HG02852 (cell line): ENCODE measurements around the gene AGAP9.
"Not testable (repeated sequence)": the region's sequence is repeated elsewhere in the genome, so short reads cannot be mapped to it uniquely, and the experiment has no call there.

Experiments used
- ATAC-seq: cut with Tn5 transposase; IDR thresholded peaks from one replicate; pipeline ENCODE4 v1.9.1; 2021; ENCODE audit warnings: mild to moderate bottlenecking, moderate library complexity; ENCODE audit not compliant: unreplicated experiment

Gene AGAP9

DNA sequence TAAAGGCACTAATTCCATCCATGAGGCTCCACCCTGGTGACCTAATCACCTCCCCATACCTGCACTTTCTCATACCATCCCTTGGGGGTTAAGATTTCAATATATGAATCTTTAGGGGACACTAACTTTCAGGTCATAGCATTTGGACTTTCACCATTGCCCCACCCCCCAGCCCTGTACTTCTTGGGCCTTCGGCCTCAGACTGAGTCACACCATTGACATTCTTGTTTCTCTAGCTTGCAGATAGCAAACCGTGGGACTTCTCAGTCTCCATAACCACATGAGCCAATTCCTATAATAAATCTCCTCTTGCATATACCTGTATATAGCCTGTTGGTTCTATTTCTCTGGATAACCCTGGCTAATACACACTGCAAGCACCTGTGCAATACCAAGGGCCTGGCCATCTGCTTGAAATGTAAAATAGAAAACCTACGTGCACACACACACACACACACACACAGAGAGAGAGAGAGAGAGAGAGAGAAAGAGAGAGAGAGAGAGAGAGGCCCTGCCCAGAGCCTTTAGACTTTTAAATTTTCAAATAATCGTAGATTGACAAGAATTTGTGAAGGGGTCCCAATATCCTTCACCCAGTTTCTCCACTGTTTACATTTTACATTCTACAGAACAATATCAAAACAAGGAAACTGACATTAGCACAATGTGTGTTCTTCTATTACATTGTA is 64.8 kb downstream of the AGAP9 start:
- ATAC-seq, result no peak

DNA sequence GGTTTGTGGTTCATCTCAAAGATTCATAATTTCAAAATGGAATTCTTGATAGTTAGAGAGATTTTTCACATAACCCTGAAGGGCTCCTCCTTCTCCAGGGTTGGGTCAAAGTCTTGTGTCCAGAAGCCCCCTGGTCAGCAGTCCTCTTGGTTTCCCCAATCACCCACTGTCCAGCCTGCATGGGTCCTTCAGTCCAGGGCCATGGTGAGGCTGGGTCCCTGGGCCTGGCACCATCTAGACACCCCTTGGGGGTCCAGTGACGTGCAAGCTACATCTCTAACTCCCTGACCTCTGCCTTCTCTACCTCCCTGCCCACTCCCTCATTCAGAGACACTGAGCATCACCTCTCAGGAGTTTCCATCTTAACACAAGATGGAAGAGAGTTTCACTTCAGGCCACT is 65.6 kb downstream of the AGAP9 start:
- no peak for ATAC-seq

DNA sequence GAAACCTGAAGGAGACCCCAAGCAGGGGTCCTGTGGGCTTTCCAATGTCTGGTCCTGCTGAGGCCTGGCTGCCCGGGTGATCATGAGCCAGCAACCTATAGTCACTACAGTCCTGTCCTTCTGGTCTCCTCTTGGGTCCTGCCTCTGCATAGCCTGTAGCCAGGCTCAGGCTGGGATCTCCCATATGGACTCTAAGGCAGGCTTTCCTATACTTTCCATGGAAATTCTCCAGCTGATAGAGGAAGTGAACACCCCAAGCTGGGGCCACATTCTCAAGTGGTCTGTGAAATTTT is 66.0 kb downstream of the AGAP9 start:
- no peak for ATAC-seq

DNA sequence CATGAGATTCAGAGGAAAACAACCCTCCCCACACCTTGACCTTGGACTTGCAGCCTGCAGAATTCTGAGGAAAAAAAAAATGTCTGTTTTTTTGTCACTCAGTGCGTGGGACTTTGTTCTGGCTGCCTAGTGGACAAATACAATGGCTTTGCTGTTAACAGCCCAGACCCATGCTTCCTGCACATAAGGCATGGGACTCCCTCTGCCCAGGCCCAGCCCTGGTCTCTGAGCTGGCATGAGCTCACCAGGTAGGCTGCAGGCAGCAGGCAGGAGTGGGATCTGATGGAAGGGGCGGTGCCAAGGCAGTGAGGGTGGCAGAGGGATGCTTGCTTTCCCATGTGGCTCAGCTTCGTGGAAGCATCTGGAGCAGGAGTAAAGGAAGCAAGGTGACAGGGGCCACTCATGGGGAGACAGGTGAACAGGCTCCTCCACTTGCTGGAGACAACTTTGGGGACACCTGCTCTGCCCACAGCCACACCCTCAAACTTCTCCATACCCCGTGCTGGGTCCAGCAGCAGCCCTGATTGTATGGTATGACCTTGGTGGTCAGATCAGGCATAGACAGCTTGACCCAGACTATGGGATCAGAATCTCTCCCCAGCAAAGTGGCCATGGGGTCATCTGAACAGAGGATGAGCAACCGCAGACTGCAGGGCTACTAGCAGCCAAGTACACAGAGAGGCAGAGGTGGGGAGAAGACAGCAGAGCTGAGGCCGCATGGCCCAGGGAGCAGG is 66.5 kb downstream of the AGAP9 start:
- no peak for ATAC-seq

DNA sequence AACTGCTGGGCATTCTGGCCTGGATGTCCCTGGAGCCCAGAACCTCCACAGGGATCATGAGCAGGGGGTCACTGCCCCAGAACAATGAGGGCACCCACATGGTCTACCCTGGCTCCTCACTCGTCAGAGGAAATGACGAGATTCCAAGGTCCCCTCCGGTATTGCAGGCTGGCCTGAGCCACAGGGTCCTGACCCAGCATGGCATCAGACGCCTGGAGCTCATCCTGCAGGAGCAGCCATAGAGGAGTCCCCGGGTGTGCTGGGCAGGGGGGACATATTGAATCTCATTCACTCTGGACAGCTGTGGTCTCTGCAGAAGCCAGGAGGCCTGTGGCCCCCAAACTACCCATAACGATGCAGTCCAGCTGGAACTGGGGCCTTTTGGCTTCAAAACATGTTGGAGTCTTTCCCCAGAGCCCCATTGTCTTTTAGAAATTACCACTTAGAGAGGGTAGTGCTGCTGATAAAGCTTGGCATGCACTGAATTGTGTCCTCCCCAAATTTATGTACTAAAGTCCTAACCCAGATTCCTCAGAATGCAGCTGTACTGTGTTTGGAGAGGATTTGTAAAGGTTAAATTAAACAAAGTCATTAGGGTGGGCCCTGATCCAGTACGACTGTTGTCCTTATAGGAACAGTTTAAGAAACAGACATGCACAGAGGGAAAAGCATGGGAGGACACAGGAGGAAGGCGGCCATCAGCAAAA is 67.2 kb downstream of the AGAP9 start:
- ATAC-seq, result no peak

DNA sequence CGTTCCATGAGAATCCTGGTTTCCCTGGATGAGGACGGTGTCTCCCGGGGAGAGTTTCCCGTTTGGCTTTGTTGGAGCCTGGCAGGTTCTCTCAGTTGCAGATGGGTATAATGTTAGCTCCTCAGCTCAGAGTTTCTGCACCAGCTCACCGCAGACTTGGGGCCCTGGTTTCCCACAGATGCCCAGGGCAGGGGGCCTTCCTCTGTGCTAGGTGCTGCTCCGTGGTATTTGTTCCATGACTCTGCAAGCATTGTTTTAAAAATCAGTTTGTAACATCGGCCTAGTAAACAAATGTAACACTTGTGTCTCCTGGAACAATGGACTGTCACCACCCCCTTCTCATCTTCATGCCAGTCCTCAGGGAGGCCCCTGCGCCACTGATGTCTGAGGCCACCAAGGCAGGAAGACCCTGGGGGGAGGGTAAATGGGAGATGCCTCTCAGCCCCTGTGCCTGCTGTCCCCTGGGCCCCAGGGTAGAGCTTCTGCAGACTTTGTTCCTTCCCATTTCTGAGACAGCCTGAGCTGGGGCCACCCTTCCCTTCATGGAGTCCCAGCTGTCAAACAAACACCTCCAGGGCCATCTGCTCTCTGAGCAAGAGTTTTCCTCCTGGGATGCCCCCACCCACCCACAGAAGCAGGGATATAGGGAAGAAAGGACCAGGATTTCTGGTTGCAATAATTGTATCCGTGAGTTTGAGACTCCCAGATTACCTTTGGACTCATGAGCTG is 67.9 kb downstream of the AGAP9 start:
- ATAC-seq, result not testable (repeated sequence)

DNA sequence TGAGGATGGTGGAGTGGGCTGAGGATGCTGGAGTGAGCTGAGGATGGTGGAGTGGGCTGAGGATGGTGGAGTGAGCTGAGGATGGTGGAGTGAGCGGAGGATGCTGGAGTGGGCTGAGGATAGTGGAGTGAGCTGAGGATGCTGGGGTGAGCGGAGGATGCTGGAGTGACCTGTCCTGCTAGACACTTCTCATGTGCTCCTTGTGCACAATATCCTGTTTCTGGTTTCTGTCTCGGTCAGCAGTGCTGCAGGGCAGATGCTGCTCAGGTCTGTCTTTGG is 68.7 kb downstream of the AGAP9 start:
- ATAC-seq, result no peak

DNA sequence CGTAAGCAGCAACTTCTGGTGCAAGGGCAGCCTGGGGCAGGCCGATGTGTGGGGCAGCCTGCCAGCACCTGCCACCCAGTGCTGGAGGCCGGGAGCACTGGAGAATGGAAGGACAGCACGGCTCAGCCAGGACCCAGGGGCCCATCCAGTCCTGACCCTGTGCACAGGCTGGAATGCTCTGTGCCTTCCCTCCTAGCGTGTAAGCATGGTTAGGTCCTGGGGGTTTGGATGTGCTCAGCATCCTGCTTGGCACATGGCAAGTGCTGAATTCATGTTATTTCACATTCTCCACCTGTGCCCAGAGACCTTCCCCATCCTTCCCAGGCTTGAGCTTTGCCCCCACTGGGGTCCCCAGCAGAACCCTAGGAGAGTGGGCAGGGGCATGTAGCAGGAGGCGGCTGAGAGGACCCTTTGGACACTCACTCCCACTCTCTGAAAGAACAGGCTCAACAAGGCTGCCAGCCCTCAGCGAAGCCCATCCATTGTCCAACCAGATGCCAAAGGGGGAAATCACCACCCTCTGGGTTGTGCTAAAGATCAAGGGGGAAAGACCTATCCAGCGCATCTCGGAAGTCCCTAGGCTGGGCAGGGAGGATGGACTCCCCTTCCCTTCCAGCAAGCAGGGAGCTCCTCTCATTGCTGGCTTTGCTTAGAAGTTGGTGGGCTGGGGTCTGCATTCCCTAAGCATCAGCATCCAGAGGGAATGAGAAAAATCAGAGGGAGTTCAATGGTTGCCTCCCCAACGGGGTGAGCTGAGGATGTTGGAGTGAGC is 69.2 kb downstream of the AGAP9 start:
- ATAC-seq, result no peak

DNA sequence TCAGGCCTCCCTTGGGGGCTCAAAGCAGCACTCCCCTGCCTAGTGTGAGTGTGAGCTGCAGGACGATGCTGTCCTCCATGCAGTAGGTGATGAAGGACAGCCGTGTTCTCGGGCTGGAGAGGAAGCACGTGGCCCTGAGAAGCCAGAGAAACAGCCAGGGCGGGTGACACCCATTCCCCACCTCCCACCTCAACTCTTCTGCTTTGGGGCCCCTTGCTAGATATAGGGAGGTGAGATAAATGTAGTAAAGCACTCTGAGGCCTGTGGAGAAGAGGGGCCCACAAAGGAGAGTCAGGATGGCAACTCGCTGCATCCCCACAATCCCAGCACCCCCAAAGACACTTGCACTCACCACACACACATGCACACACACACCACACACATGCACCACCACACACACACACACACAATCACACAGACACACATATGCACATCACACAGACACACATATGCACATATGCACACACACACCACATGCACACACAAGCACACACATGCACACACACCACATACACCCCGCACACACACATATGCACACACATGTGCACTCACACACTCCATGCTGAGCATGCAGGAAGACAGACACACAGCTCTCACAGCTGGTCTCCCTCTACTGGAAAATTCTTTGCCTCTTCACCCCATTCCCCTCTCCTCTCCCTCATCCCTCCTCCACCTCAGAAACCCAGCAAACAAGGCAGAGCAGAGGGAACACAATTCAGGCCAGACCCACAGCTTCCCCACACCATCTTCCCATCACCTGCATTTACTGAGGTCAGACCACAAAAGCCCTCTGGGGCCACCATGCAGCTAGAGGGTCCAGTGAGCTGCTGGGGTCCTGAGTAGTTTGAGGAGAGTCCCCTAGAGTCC is 70.1 kb downstream of the AGAP9 start:
- ATAC-seq, result no peak

DNA sequence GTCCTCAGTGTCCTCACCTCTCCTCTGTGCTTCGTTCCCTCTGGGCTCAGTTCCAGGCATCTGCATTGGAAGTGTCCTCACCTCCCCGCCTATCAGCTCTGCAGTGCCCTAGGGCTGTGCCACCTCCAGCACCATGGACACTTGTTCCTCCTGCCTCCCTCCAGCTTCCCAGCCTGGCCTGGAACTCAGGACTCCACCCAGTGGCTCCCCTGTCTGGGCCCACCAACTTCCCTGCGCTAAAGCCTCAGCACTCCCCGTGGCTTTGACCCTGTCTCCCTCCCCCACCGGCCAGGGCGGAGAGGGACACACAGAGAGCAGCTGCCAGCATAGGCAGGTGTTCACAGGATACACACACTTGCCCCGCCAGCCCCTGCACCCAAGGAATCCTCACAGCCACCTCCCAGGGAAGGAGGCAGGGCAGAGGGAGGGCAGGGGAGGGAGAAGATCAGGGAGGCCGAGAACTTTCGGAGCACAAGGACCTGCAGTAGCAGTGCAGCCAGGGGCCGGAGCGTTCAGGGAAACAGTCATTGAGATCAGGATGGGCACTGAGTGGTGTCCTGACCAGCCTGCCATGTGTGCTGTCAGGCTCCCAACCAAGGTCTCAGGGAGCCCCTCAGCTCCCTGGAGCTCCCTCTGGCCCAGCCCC is 70.8 kb downstream of the AGAP9 start:
- no peak for ATAC-seq

DNA sequence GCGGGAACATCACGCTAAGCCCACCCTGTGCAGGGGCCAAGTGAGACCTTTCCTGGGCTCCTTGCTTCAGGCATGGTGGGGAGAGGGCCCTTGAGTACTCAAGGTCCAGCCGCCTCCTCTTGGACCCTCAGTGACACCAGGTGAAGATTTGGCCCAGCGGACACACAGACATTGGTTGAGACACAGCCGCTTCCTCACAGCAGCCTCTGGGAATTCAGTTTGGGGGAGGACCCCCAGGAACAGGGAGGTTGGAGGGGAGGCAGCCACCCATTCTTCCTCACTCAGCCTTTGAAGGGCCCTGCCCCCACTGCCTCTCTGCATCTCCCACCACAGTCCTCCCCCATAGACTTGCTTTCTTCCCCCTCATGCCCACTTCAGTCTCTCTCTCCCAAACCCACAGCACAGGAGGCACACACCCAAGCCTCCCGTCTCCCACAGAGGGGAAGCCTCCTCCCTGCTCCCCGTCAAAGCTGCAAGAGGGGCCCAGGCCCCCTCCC is 71.4 kb downstream of the AGAP9 start:
- ATAC-seq, result no peak
